H1 (cell line): ENCODE data around the gene SAMM50. TPM values are rescaled to one million over a fixed set of nuclear protein-coding genes. Genes with fewer than 3 reads are reported as not detected.

Experiments used
- JUND ChIP-seq: IDR thresholded peaks from 2 replicates; pipeline ENCODE4 v1.6.1; 2011; ENCODE audit warnings: mild to moderate bottlenecking, improper control_type of control experiment, low read length
- SRF ChIP-seq: IDR thresholded peaks from 2 replicates; pipeline ENCODE4 v1.6.1; 2011; ENCODE audit warnings: mild to moderate bottlenecking, low read depth, low read length, moderate library complexity
- polyA plus RNA-seq, 7 experiments: library from polyadenylated mRNA; depleted of rRNA in 3 of 7; stranded (reverse) in 5 of 7; unstranded in 2 of 7; fragments of >200 nt in 5 of 7; fragments of 200-250 nt in 2 of 7; gene quantifications; 1 replicate in 5 of 7; 2 replicates in 1 of 7; 4 replicates in 1 of 7; pipeline versions ENCODE4 v1.2.1 to v1.2.3, GENCODE V29; 2011 to 2013; ENCODE audit warnings: missing spikeins in 2 of 7, mixed read lengths in 2 of 7
- total RNA-seq: library from RNA; stranded (reverse); fragmentation: NEBNext Ultra II Directional; extraction: Animal tissue kit (Norgen Biotek cat#: 25700); gene quantifications from 2 replicates; pipeline ENCODE4 v1.2.1, GENCODE V29; 2021

SAMM50 gene
- total and polyA plus RNA-seq, 2 of the 8 experiments (the other 6 are each of a cell fraction or from before 2014, with no cell fraction given), result 45.4 to 70.3 TPM

GRCh38 chr22:43971112-43971511, 15.9 kb downstream of the SAMM50 start (continued):
- TF ChIP-seq SRF (no peak), JUND (no peak)
